ENCODE results near the gene CDK5RAP2.
"Not testable (repeated sequence)": the region's sequence is repeated elsewhere in the genome, so short reads cannot be mapped to it uniquely, and the experiment has no call there.

Gene CDK5RAP2

GRCh38 chr9:120561709-120562108 is 18.3 kb downstream of the CDK5RAP2 start:
- TF ChIP-seq CTCF (IDR thresholded peaks at IDR 0.05; ENCODE audit: low read length, missing control alignments): no peak
- no peak overlapping the region for H3K4me3 ChIP-seq (replicated peaks; ENCODE audit: low read depth, low read length)
- DNase-seq (ENCODE audit: low read depth): no peak

GRCh38 chr9:120559546-120559945 is 20.4 kb downstream of the CDK5RAP2 start:
- TF ChIP-seq CTCF (IDR thresholded peaks at IDR 0.05; ENCODE audit: low read length, missing control alignments): no peak
- no peak overlapping the region for H3K4me3 ChIP-seq (replicated peaks; ENCODE audit: low read depth, low read length)
- DNase-seq (ENCODE audit: low read depth): no peak

- H3K4me3 ChIP-seq (replicated peaks; ENCODE audit: low read depth, low read length): no peak overlapping the region
- TF ChIP-seq CTCF (IDR thresholded peaks at IDR 0.05; ENCODE audit: low read length, missing control alignments): no peak
- no peak for DNase-seq (ENCODE audit: low read depth)
Measured at GRCh38 chr9:120558454-120558853, 21.5 kb downstream of the CDK5RAP2 start.

GRCh38 chr9:120557205-120557604 is 22.8 kb downstream of the CDK5RAP2 start:
- no peak for DNase-seq (ENCODE audit: low read depth)
- no peak for TF ChIP-seq CTCF (IDR thresholded peaks at IDR 0.05; ENCODE audit: low read length, missing control alignments)
- H3K4me3 ChIP-seq (replicated peaks; ENCODE audit: low read depth, low read length): no peak overlapping the region

GRCh38 chr9:120556775-120557174 is 23.2 kb downstream of the CDK5RAP2 start:
- TF ChIP-seq CTCF (IDR thresholded peaks at IDR 0.05; ENCODE audit: low read length, missing control alignments): no peak
- no peak for DNase-seq (ENCODE audit: low read depth)
- H3K4me3 ChIP-seq (replicated peaks; ENCODE audit: low read depth, low read length): no peak overlapping the region

- DNase-seq (ENCODE audit: low read depth): no peak
- no peak for TF ChIP-seq CTCF (IDR thresholded peaks at IDR 0.05; ENCODE audit: low read length, missing control alignments)
- H3K4me3 ChIP-seq (replicated peaks; ENCODE audit: low read depth, low read length): no peak overlapping the region
Measured at GRCh38 chr9:120555839-120556238, 24.1 kb downstream of the CDK5RAP2 start.

- not testable (repeated sequence) for H3K4me3 ChIP-seq (replicated peaks; ENCODE audit: low read depth, low read length); DNase-seq (ENCODE audit: low read depth)
Measured at GRCh38 chr9:120552210-120552704, 27.7 kb downstream of the CDK5RAP2 start.
